HL-60 (cell line): ENCODE data around the gene RGS6.

Experiments used
- GABPA ChIP-seq: IDR thresholded peaks from 2 replicates; pipeline ENCODE4 v1.6.1; 2012; ENCODE audit warnings: low read depth
- POLR2AphosphoS5 ChIP-seq: IDR thresholded peaks from 2 replicates; pipeline ENCODE4 v1.6.1; 2012; ENCODE audit warnings: low read depth
- SPI1 ChIP-seq: IDR thresholded peaks from 2 replicates; pipeline ENCODE4 v1.6.1; 2012; ENCODE audit warnings: low read depth, mild to moderate bottlenecking, borderline replicate concordance
- TF ChIP-seq, protein P1 (sequence below): IDR thresholded peaks from one replicate; pipeline ENCODE4 v1.5.1; 2011; ENCODE audit warnings: low read length, control low read depth, inconsistent platforms; ENCODE audit not compliant: insufficient read depth
- TF ChIP-seq, protein P2 (sequence below): IDR thresholded peaks from 2 replicates; pipeline ENCODE4 v1.6.1; 2012; ENCODE audit warnings: low read depth; ENCODE audit not compliant: insufficient replicate concordance

DNA sequence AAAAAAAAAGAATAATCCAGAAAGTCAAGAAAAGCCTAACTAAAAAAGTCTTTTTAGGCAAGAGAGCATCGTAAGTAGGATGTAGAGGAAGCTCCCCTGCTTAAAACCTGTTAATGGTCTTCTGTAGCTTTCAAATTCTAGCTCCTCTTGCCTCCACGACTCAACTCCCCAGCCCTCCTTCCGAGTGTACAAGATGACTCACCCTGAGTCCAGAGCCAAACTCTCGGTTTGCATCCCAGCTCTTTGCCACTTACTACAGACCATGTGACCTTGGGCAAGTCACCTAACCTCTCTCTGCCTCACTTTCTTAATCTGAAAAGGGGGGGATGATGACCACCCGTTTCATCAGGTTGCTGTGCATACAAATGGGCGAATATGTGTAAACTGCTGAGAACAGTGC is 501.3 kb downstream of the RGS6 start:
- TF ChIP-seq, protein P1, sequence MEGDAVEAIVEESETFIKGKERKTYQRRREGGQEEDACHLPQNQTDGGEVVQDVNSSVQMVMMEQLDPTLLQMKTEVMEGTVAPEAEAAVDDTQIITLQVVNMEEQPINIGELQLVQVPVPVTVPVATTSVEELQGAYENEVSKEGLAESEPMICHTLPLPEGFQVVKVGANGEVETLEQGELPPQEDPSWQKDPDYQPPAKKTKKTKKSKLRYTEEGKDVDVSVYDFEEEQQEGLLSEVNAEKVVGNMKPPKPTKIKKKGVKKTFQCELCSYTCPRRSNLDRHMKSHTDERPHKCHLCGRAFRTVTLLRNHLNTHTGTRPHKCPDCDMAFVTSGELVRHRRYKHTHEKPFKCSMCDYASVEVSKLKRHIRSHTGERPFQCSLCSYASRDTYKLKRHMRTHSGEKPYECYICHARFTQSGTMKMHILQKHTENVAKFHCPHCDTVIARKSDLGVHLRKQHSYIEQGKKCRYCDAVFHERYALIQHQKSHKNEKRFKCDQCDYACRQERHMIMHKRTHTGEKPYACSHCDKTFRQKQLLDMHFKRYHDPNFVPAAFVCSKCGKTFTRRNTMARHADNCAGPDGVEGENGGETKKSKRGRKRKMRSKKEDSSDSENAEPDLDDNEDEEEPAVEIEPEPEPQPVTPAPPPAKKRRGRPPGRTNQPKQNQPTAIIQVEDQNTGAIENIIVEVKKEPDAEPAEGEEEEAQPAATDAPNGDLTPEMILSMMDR: no peak
- TF ChIP-seq POLR2AphosphoS5: no peak
- TF ChIP-seq, protein P2, sequence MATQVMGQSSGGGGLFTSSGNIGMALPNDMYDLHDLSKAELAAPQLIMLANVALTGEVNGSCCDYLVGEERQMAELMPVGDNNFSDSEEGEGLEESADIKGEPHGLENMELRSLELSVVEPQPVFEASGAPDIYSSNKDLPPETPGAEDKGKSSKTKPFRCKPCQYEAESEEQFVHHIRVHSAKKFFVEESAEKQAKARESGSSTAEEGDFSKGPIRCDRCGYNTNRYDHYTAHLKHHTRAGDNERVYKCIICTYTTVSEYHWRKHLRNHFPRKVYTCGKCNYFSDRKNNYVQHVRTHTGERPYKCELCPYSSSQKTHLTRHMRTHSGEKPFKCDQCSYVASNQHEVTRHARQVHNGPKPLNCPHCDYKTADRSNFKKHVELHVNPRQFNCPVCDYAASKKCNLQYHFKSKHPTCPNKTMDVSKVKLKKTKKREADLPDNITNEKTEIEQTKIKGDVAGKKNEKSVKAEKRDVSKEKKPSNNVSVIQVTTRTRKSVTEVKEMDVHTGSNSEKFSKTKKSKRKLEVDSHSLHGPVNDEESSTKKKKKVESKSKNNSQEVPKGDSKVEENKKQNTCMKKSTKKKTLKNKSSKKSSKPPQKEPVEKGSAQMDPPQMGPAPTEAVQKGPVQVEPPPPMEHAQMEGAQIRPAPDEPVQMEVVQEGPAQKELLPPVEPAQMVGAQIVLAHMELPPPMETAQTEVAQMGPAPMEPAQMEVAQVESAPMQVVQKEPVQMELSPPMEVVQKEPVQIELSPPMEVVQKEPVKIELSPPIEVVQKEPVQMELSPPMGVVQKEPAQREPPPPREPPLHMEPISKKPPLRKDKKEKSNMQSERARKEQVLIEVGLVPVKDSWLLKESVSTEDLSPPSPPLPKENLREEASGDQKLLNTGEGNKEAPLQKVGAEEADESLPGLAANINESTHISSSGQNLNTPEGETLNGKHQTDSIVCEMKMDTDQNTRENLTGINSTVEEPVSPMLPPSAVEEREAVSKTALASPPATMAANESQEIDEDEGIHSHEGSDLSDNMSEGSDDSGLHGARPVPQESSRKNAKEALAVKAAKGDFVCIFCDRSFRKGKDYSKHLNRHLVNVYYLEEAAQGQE: no peak
- TF ChIP-seq GABPA: no peak
- TF ChIP-seq SPI1: no peak
